ENCODE data around the gene MYO1H. TPM values are rescaled to one million over a fixed set of nuclear protein-coding genes. Genes with fewer than 3 reads are reported as not detected.

Gene MYO1H
- polyA plus RNA-seq, 1 experiment = not detected

DNA sequence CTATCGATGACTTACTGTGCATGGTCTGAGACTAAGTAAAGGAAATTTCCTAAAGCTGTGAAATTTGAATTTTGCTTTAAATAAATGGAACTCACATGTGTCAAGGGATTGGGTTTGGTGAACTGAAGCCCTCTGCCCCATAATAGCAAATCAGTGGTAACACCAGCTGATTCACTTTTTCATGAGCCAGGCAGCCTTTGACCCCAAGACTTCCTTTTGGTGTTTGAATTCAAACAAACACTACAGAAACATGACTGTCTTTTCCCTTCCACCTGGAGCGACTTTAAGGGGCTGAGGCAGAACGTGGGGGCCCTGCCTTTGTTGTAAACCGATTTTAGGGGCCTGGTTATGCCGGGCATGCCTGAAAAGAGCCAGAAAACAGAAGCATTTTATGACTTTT lies 100.6 kb downstream of the MYO1H start:
- no peaks in the 10 kb centered on the region for H3K27me3 ChIP-seq (ENCODE audit: control insufficient read depth, insufficient read depth, low read length)
- TF ChIP-seq, protein P1, sequence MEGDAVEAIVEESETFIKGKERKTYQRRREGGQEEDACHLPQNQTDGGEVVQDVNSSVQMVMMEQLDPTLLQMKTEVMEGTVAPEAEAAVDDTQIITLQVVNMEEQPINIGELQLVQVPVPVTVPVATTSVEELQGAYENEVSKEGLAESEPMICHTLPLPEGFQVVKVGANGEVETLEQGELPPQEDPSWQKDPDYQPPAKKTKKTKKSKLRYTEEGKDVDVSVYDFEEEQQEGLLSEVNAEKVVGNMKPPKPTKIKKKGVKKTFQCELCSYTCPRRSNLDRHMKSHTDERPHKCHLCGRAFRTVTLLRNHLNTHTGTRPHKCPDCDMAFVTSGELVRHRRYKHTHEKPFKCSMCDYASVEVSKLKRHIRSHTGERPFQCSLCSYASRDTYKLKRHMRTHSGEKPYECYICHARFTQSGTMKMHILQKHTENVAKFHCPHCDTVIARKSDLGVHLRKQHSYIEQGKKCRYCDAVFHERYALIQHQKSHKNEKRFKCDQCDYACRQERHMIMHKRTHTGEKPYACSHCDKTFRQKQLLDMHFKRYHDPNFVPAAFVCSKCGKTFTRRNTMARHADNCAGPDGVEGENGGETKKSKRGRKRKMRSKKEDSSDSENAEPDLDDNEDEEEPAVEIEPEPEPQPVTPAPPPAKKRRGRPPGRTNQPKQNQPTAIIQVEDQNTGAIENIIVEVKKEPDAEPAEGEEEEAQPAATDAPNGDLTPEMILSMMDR (IDR thresholded peaks at IDR 0.05; ENCODE audit: insufficient read depth, low read depth, low read length) = no peak
- H3K4me3 ChIP-seq (ENCODE audit: low read depth, low read length) = no peak overlapping the region
- POLR2A ChIA-PET = no interaction called here
- no peak for DNase-seq (ENCODE audit: low read depth)
- CTCF ChIA-PET = interaction anchor here (1.1 to 2.6 kb wide), 3 partner anchors 15 to 28 kb away, joined by 3 to 10 read pairs (median 4); no protein-coding TSS in a partner anchor
- H3K36me3 ChIP-seq (ENCODE audit: control insufficient read depth, insufficient read depth, low read length) = peaks cover 34% of the 10 kb centered on the region

DNA sequence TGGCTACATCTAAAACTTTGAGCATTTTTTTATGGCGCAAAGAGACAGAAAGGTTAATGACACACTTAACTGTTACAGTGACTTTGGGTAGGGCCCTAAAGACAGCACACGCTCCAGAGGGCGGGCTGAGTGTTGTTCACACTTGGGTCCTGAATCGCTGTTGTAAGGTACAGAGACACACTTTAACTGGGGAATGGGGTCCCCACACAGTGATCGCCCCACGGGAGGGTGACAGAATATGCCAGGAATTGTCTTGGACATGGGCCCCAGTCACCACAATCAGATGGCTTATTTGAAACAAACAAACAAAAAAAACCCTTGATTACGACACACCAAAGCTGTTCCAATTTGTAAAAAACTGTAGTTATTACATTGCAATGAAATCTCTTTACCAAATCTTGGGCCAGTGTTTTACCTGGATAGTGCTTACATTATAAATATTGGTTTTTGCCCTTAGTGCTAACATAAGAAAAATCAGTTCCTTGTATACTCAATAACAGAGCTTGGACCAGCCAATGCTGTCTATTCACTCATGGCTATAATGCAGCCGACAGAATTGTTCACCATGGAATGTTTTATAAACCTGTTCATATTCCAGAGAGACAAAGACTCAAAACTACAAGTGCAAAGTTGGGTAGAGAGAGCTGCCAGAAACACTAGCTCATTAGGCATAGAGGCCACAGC lies 101.1 kb downstream of the MYO1H start:
- Histone ChIP-seq H3K4me3 (ENCODE audit: low read depth, low read length) (no peak overlapping the region), H3K27me3 (ENCODE audit: control insufficient read depth, insufficient read depth, low read length) (no peaks in the 10 kb centered on the region), H3K36me3 (ENCODE audit: control insufficient read depth, insufficient read depth, low read length) (peaks cover 37% of the 10 kb centered on the region)
- no peak for DNase-seq (ENCODE audit: low read depth)
- TF ChIP-seq, protein P1 (IDR thresholded peaks at IDR 0.05; ENCODE audit: insufficient read depth, low read depth, low read length) = no peak
- ChIA-PET POLR2A (no interaction called here), CTCF (interaction anchor here (0.7 to 2.6 kb wide), 5 partner anchors 14 to 27 kb away, joined by 3 to 10 read pairs (median 3); no protein-coding TSS in a partner anchor)

DNA sequence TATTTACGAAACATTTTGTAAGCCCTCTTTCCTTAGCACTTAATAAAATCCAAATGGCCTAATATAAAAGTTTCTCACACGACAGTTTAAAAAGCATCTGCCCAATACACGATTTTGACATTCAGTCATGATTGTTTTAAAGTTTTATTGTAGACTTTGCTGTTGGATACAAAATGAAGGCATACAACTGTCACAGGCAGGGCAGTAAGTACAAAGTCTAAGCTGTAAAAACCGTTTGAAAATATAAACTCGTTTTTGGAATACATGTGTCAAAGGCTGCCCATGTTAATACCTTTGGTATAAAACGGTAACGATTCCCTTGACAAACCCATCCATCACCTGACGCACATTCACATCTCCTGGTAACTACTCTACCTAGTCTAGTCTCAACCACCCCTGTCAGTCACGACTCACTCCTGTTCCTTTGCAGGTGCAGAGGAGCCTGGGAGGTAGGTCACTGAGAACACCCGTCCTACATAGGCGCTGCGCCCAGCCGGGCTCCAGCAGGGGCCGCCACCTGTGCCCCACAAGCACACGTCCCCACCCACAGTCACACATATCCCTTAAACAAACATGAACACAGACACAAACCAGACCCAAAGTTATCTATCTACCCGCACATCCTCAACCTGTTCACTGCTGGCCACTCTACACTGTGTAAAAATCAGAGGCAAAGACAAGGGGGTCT lies 102.3 kb downstream of the MYO1H start:
- TF ChIP-seq, protein P1 (IDR thresholded peaks at IDR 0.05; ENCODE audit: insufficient read depth, low read depth, low read length) = no peak
- Histone ChIP-seq H3K4me3 (ENCODE audit: low read depth, low read length) (no peak overlapping the region), H3K27me3 (ENCODE audit: control insufficient read depth, insufficient read depth, low read length) (no peaks in the 10 kb centered on the region), H3K36me3 (ENCODE audit: control insufficient read depth, insufficient read depth, low read length) (peaks cover 42% of the 10 kb centered on the region)
- ChIA-PET POLR2A (no interaction called here), CTCF (interaction anchor here (0.7 to 2.6 kb wide), 4 partner anchors 15 to 22 kb away, joined by 3 to 10 read pairs (median 4); no protein-coding TSS in a partner anchor)
- DNase-seq (ENCODE audit: low read depth) = no peak

DNA sequence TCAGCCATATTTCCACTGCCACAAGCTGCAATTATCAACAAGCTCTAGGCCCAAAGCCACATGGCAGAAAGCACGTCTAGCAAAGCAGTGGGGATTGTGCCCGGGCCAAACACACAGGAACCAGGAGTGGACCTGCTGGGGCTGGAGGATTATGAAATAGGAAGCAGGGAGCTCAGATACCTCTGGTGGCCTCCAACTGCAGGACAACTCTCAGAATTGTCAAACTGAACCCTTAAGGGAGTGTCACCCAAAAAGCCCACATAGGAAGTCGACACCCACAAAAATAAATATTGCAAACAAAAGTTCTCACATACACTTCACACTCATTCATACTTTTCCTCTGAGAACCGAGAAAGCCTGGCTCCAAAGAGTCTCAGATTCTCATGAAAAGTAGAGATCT lies 103.3 kb downstream of the MYO1H start:
- TF ChIP-seq, protein P1 (IDR thresholded peaks at IDR 0.05; ENCODE audit: insufficient read depth, low read depth, low read length) = no peak
- Histone ChIP-seq H3K27me3 (ENCODE audit: control insufficient read depth, insufficient read depth, low read length) (no peaks in the 10 kb centered on the region), H3K4me3 (ENCODE audit: low read depth, low read length) (no peak overlapping the region), H3K36me3 (ENCODE audit: control insufficient read depth, insufficient read depth, low read length) (peaks cover 46% of the 10 kb centered on the region)
- POLR2A ChIA-PET = no interaction called here
- CTCF ChIA-PET = interaction anchor here (0.9 to 1.6 kb wide), 2 partner anchors 16 to 39 kb away, joined by 3 to 5 read pairs; no protein-coding TSS in a partner anchor
- no peak for DNase-seq (ENCODE audit: low read depth)

DNA sequence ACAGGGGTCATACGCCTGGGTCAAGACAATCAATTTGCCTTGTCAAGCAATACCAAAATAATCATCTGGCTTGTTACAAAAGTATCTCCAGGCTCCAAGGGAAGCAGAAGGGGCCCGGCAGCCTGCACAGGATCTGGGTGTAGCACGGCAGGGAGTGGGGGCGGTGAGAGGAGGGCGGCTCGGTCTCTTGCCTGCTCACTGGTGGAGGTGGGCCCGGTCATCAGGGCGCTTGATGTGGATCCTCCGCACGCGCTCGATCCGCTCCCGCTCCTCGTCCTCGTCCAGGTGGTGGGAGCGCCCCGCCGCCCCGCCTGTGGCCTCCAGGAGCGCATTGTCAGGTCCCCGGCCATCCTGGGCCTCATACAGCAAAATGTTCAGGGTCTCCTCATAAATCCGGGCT lies 103.7 kb downstream of the MYO1H start:
- Histone ChIP-seq H3K27me3 (ENCODE audit: control insufficient read depth, insufficient read depth, low read length) (no peaks in the 10 kb centered on the region), H3K4me3 (ENCODE audit: low read depth, low read length) (no peak overlapping the region), H3K36me3 (ENCODE audit: control insufficient read depth, insufficient read depth, low read length) (peaks cover 49% of the 10 kb centered on the region)
- TF ChIP-seq, protein P1 (IDR thresholded peaks at IDR 0.05; ENCODE audit: insufficient read depth, low read depth, low read length) = no peak
- ChIA-PET POLR2A (no interaction called here), CTCF (interaction anchor here (0.9 to 1.6 kb wide), 2 partner anchors 17 to 38 kb away, joined by 3 to 5 read pairs; no protein-coding TSS in a partner anchor)
- DNase-seq (ENCODE audit: low read depth) = no peak
